Measurements from ENCODE around the gene EXT2.

The EXT2 gene

DNA sequence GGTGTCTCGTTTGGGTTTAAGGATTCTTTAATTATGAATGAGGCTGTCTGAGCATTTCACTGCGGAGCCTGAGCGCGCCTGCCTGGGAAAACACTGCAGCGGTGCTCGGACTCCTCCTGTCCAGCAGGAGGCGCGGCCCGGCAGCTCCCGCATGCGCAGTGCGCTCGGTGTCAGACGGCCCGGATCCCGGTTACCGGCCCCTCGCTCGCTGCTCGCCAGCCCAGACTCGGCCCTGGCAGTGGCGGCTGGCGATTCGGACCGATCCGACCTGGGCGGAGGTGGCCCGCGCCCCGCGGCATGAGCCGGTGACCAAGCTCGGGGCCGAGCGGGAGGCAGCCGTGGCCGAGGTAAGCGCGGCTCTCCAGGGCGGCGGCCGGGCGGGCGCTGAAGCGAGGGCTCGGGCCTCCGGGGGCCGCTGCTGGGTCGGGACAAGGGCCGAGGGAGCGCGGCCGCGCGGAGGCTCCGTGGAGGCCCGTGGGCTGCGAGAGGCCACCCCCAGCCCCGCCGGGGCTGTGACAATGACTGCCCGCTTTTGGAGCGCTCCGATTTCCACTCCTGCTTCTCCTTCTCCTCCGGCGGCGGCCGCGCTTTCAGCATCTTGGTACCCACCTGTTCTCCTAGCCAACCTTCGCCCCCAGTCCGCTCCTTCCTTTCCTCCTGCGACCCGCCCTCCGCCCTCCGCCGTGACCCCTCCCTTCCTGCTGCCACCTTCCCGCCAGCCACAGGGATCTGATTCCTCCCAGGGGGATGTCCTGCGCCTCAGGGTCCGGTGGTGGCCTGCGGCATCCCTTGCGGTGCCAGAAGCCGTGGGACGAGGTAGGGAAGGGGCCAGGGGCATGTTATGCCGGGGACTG lies at the start of gene EXT2:
TSS of gene EXT2 (plus strand) at position 173 of the 854 bp plus-strand sequence. CDS start 12,035 bp downstream, outside the sequence.
- peak; percentile 68 to 75 for DNase-seq (ENCODE audit: extremely low read depth in 1 of 2, low read depth in 1 of 2)

DNA sequence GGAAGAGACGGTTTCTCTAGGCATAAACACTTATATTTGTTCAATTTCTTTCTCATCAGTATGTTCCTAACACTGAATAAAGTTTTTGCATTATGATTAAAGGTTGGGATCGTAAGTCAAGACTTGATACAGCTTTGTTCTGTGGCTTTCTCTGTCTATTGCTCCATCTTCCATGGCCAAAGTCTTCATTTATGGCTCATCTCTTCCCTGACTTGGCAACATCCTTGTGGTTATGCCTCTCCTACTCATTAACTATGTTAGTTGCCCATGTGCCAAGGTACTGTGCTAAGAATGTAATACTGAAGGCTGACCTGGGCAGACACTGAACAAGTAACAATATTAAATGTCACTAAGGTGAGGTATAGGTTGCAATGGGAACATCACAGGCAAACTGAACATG lies 49.3 kb upstream of the EXT2 start:
- DNase-seq (ENCODE audit: extremely low read depth in 1 of 2, low read depth in 1 of 2), result no peak

DNA sequence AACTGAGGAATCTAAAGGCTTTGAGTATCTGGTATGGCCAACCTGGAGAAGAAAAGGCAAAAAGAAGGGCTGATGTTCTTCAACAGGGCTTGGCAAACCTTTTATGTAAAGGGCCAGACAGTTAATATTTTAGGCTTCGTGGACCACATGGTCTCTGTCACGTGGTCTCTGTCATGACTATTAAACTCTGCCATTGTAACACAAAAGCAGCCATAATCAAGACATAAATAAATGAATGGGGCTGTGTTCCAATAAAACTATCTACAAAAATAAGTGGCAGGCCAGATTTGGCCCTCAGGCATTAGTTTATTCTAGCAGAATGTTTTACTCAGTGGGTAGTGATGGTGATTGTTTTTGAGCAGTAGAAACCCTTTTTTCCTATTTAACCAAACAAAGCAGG lies 48.2 kb upstream of the EXT2 start:
- no peak for DNase-seq (ENCODE audit: extremely low read depth in 1 of 2, low read depth in 1 of 2)

DNA sequence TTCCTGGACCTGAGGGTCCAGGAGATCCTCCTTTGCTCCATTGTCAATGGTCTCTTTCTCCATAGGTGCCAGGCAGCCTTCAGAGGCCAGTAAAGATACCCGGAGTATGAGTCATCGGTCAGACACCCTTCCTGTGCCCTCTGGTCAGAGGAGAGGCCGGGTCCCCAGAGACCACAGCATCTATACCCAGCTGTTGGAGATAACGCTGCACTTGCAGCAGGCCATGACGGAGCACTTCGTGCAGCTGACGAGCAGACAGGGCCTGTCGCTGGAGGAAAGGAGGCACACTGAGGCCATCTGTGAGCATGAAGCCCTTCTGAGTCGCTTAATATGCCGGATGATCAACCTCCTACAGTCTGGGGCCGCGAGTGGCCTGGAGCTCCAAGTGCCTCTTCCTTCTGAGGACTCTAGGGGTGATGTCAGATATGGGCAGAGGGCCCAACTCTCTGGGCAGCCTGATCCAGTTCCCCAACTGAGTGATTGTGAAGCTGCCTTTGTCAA lies 47.5 kb upstream of the EXT2 start, which contains the start of gene ACCSL:
TSS of gene ACCSL (plus strand) at position 51 of the 501 bp plus-strand sequence. CDS start at position 107, 56 bp downstream.
- no peak for DNase-seq (ENCODE audit: extremely low read depth in 1 of 2, low read depth in 1 of 2)

DNA sequence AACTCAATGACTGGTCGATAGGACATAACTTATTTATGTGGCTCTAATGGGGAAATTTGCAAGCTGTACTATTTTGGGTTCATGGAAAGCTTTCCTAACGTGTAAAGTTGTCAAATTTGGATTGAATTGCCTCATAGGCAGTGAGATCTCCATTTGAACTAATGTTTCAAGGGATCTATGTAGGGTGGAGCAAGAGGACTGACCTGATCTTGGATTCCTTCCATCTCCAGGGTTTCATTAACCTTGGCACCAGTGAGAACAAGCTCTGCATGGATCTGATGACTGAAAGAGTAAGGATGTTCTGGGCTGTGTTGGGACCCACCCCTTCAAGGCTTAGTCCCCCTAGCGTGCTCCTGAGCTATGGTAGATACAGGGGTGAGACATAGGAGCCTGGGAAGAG lies 45.6 kb upstream of the EXT2 start:
- DNase-seq (ENCODE audit: extremely low read depth in 1 of 2, low read depth in 1 of 2), result no peak

DNA sequence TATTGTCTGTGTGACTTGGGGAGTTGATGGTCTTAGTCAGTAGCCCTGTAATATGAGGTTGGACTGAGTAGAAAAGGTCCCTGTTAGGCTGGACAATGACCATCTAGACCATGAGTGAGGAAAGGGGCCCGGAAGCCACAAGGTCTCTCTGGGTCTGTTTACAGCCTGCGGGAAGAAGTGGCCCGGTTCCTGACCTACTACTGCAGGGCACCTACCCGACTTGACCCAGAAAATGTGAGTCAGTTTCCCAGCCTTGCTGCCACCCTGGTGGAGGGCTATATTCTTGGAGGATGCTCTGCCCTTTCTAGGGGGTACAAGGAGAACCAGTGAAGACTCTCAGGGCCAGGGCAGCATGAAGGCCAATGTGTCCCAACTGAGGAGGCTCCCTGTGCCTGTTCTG lies 44.3 kb upstream of the EXT2 start:
- no peak for DNase-seq (ENCODE audit: extremely low read depth in 1 of 2, low read depth in 1 of 2)

DNA sequence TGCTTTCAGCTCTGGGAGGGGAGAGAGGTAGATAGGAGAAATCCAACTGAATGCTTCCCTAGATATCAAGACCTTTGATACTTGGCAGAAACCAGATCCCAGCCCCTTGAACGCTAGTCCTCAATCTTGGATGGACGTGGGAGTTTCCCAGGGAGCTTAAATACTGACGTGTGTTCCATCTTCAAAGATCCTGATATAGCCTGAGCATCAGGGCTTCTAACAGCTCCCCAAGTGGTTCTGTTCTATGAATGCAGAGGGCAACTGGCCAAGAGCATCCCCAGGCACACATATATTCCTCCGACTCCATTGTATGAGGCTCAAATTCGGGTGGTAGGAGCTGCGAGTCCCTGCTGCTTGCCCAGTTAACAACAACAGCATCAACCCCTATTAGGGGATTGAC lies 38.1 kb upstream of the EXT2 start:
- DNase-seq (ENCODE audit: extremely low read depth in 1 of 2, low read depth in 1 of 2), result no peak

- no peak for DNase-seq (ENCODE audit: extremely low read depth in 1 of 2, low read depth in 1 of 2)
These were observed 37.2 kb upstream of the EXT2 start for GRCh38 chr11:44058275-44058674.

DNA sequence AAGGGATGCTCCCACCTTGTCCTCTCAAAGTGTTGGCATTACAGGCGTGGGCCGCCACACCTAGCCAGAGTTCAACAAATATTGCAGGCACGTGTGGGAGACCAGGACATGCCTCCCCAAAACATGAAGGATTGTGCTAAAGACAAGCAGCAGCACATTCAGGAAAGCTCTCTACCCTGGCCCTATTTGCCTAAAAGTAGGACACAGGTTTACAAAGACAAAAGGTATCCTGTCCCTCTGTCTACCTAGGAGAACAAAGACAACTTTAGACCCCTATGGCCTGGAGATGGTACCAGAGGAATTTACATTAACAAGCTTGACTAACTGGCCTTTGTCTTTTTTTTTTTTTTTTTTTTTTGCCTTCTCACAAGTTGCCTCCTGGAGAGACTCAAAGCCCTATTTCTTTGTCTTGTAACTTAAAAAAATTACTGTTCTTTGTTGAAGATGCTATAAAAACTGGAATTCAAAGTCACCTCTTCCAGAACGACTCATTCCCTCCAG lies 30.3 kb upstream of the EXT2 start:
- no peak for DNase-seq (ENCODE audit: extremely low read depth in 1 of 2, low read depth in 1 of 2)

DNA sequence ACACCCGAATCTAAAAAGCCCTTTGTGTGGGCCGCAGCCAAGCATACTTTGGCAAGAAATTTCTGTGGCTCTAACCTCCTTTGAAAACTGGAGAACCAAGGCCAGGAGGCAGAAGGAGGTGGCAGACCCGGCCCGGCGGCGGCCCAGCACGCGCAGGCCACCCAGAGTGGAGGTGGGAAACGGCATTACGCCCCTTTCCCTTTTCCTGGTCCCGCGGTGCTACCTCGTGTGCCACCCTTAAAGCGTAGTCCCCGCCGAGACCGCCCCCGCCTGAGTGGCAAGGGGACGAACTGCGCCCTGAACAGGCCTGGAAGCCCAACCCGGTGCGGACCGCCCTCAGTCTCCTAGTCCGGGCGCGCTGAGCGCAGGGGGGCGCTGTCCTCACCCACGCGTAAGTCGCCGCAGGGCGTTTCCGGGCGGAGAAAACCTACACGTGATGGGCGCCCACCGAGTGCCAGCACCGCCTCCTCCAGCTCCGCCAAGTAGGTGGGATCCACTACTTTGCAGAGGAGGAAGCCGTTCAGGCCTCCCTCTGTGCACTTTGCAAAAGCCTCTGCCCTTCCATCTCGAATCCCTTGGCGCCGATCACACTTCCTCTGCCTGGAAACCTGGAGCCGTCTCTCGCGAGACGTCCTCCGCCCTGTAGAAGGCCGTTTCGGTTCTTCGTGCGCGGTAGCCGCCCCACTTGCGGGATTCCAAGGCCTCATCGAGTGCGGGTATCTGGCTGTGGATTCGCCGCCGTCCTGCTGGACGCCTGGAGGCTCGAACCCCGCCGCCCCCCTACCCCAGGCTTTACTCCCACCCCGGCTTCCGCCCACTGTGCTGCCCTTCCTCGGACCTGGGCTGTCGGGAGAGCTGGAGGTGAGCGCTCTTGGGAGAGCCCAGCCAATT lies 29.4 kb upstream of the EXT2 start, which contains the start of gene ACCS:
TSS of gene ACCS (plus strand) at position 430 of the 891 bp plus-strand sequence. CDS start 1,358 bp downstream, outside the sequence.
- peak; percentile 73 to 82 for DNase-seq (ENCODE audit: extremely low read depth in 1 of 2, low read depth in 1 of 2)

DNA sequence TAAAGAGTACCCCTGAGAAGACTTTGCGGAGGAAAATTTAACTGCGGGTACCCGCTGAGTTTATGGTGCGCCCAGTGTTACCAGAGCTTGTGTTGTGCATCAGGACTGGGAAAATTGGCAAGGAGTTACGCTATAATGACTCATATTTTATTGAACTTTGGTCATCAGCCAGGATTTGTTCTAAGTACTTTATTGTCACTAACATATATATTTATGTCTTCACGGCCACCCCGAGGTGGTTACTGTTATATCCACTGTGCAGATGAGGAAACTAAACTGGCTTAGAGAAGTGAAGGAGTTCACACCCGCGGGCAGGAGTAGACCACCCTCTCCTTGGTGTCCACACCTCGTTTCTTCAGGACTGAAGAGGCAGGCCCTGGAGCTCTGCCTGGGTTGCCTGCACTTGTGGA lies 28.7 kb upstream of the EXT2 start:
- no peak for DNase-seq (ENCODE audit: extremely low read depth in 1 of 2, low read depth in 1 of 2)

DNA sequence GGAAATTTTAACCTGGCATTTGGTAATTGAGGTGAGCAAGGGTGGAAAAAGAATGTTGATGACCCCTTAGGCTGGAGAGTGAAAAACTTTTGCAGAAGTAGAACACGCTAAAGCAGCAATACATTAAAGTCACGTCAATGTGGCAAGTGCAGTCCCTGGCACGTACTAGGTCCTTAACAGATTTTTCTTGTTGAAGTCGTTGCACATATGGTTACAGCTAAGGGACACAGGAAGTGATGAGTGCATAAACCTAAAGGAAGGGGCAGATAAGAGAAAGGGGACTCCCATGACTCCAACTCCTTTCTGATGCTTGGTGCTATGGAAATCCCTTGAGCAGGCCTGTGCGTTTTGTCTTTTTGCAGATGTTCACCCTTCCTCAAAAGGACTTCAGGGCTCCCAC lies 28.2 kb upstream of the EXT2 start:
- DNase-seq (ENCODE audit: extremely low read depth in 1 of 2, low read depth in 1 of 2), result no peak

DNA sequence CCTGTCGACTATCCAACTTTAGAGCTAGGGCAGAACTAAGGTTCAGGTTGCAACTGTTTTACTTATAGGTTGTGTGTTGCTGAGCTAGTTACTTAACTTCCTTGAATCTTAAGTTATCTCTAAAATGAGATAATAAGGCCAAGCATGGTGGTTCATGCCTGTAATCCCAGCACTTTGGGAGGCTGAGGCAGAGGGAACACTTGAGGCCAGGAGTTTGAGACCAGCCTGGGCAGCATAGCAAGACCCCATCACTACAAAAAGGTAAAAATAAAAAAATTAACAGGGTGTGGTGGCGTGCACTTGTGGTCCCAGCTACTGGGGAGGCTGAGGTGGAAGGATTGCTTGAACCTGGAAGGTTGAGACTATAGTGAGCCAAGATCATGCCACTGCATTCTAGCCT lies 27.3 kb upstream of the EXT2 start:
- no peak for DNase-seq (ENCODE audit: extremely low read depth in 1 of 2, low read depth in 1 of 2)

- DNase-seq (ENCODE audit: extremely low read depth in 1 of 2, low read depth in 1 of 2), result no peak
These were observed 24.3 kb upstream of the EXT2 start for GRCh38 chr11:44071157-44071556.

GRCh38 chr11:44072757-44073658 lies 22.5 kb upstream of the EXT2 start:
- no peak for DNase-seq (ENCODE audit: extremely low read depth in 1 of 2, low read depth in 1 of 2)

DNA sequence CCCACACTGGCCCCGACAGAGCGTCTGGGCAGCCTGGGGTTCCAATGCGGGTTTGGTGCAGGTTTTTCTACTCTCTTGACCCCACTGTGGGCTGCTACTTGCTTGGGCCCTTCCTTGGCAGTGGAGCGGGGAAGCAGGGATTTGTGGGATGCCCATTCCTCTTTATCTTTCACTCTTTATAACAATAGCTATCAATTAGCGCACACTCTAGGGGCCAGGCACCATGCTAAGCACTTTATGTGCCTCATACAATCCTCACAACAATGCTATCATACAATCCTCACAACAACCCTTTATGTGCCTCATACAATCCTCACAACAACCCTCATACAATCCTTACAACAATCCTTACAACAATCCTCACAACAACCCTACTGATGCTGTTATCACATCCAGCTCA lies 16.7 kb upstream of the EXT2 start:
- no peak for DNase-seq (ENCODE audit: extremely low read depth in 1 of 2, low read depth in 1 of 2)

DNA sequence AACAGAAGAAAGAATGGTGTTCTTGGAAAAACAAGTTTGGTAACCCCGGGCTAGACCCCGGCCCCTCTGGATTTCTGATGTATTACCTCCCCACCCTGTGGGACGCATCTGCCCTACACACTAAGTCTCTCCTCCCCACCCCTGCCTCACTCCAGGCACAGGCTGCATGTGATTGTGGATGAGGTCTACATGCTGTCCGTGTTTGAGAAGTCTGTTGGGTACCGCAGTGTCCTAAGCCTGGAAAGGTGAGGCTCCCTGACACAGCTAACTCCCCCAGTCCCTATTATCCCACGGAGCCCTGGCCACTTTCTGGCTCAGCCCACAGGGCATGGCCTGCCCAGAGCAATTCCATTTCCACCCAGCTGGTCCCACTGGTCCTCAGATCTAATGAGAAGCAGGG lies 16.1 kb upstream of the EXT2 start:
- no peak for DNase-seq (ENCODE audit: extremely low read depth in 1 of 2, low read depth in 1 of 2)

- no peak for DNase-seq (ENCODE audit: extremely low read depth in 1 of 2, low read depth in 1 of 2)
These were observed 14.5 kb upstream of the EXT2 start for GRCh38 chr11:44080951-44081350.

DNA sequence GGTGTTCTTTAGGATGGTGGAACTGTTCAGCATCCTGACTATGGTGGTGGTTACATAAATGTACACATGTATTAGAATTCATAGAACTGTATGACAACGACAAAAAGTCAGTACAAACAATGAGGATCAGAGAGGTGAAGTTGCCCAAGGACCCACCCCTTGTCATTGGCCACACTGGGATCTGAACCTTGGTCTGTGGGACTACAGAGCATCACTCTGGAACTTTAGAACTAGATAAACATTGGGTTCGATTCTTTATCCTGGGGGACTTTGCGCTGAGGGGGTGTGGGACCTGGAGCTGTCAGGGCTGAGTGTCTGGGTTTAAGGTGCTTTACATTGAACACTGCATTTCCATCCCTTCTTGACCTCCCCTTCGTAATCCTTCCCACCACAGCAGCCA lies 12.8 kb upstream of the EXT2 start:
- DNase-seq (ENCODE audit: extremely low read depth in 1 of 2, low read depth in 1 of 2), result no peak

- no peak for DNase-seq (ENCODE audit: extremely low read depth in 1 of 2, low read depth in 1 of 2)
These were observed 12.0 kb upstream of the EXT2 start for GRCh38 chr11:44083433-44083832.

Measured in stimulated activated CD8-positive, alpha-beta memory T cell treated with anti-CD3 and anti-CD28 coated beads, Interleukin-7, amount 100 ng/mL, for 48 hours (primary cell).